LoVo (cell line): ENCODE data around the gene NXT1.
A peak's percentile ranks its signal among the peaks of the same experiment; 100 is the strongest.
"Not testable (repeated sequence)": the region's sequence is repeated elsewhere in the genome, so short reads cannot be mapped to it uniquely, and the experiment has no call there.

Experiments used
- DNase-seq: peaks from one replicate; pipeline ENCODE4 v3.0.0-alpha.2; 2016; ENCODE audit warnings: low spot score

NXT1 gene

DNA sequence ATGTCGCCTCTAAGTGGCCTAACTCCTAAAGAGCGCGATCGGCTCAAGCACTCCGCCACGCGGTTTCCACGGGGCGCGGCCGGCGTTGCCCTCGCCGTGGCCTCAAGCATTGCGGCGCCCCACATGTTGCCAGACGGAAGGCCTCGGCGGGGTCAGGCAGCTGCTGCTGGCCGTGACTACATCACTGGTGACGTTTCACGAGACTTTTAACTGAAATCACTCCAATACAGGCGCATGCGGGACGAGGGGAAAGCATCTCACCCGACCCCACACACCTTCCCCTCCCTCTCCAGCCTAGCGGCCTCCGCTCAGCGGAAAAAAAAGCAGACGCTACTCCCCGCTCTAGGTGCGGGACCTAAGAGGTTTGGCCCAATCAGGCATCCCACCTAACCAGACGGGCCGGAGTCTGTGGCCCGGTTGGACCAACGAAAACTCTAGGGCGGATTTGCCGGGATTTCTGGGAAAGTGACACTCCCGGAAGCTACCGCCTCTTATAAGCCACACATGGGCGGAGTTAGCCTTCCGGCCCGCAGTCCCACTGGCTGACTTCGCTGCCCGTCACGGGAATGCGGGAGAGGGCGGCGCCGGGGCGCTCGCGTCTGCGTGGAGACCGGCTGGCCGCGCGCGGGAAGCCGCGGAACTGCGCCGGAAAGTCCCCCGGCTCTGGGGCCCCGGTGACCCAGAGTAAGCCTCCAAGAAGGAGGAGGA, at the start of gene NXT1:
TSS of gene NXT1 (plus strand) at position 596 of the 708 bp plus-strand sequence. CDS start 3,251 bp downstream, outside the sequence.
- DNase-seq: peak; percentile 96

DNA sequence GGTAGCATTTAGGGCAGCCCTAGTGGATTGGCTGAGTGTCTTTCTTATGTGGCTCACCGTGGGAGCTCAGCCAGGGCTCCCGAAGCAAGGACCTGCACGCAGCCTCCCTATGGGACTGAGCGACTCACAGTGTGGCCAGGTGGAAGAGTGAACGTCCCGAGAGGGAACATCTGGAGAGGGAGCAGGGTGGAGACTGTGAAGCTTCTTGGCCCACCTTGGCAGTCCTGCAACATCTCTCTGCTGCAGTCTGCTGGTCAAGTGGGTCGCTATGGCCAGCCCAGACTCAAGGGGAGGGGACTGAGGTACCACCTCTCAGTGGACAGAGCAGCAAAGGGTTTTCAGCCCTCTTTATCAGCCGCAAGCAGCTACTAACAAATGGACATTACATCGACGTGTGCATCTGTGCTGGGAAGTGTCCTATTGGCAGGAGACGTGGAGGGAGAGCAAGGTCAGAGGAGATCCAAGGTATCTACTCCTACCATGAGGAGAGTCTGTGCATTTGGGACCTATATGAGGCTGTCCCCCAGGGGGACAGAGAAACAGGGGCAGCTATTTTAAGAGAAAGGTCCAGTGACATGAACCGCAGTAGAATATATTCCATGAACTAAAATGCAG, 49.0 kb upstream of the NXT1 start:
- no peak for DNase-seq

- DNase-seq: no peak
Observed at GRCh38 chr20:23302386-23302785, 48.2 kb upstream of the NXT1 start.

- no peak for DNase-seq
Observed at GRCh38 chr20:23302801-23303200, 47.8 kb upstream of the NXT1 start.

- DNase-seq: no peak
Observed at GRCh38 chr20:23303325-23304102, 47.1 kb upstream of the NXT1 start.

- DNase-seq: no peak
Observed at GRCh38 chr20:23304616-23305015, 46.0 kb upstream of the NXT1 start.

DNA sequence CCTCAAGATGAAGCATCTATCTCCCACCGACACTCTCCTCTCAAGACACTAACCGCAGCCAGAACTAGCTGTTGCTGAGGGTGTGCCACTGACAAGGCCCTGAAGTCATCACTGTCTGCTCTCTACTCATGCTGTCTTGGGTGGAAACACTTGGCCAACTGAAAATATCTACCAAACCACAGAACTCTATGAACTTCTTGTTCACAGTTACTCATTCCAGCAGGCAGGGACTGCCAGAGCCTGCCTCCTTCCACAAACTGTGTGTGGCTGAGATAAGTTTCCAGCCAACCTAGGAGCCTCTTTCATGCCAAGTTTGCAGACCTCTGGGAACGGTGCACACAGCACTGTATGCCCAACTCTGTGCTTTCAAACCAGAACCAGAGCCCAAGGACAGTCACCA, 45.5 kb upstream of the NXT1 start:
- DNase-seq: no peak

- DNase-seq: not testable (repeated sequence)
Observed at GRCh38 chr20:23307393-23307792, 43.2 kb upstream of the NXT1 start.

GRCh38 chr20:23308024-23308423, 42.6 kb upstream of the NXT1 start:
- no peak for DNase-seq

DNA sequence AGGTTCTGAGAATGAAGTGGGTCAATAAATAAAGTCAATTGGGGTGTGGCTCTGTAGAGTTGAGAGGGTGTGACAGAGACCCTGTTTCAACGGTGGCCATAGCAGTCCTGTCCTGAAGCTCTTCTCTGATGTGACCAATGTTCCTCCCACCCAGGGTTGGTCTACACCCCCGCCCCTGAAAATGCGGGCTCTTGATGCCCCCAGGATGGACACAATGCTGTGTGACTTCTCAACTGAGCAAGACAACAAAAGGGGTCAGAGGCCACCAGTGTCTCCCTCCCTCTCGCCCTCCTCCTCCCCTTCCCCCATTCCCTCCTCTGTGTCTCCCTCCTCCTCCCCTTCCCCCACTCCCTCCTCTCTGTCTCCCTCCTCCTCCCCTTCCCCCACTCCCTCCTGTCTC, 41.7 kb upstream of the NXT1 start:
- DNase-seq: no peak

DNA sequence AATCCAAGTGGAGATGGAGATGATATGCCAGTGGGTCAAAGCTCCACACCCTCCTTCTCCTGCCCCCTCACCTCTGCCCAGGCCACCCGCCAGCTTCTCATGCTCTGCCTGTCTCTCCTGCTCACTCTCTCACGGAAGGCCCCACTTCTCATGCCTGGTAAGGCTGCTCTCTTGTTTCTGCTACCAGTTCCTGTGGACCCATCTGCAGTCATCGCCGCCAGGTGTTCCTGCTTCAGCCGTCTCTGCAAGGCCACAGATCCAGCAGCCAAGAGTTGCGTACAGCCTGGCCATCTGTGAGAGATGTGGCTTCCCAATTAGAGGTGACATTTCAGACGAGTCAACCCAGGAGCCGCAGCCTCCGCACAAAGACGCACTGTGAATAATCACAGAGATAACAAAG, 40.8 kb upstream of the NXT1 start:
- DNase-seq: no peak

GRCh38 chr20:23311947-23312506, 38.6 kb upstream of the NXT1 start:
- no peak for DNase-seq

- DNase-seq: no peak
Observed at GRCh38 chr20:23313271-23313670, 37.3 kb upstream of the NXT1 start.

DNA sequence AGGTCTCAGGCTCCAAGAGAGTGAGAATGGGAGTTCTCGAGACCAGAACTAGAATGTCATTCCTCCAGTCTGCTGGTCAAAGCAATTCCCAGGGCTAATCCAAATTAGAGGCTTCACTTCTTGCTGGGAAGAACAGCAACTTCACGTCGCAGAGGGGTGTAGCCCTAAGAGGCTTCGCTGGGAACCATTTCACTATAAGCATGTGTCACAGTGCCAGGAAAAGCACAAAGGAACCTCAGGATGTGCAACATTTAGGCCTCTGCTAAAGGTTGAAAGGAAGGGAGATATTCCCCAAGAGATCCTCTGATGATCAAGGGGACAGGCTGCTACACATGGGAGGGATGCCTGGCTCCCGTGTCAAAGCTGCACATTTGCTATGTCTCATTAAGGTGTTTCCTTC, 35.9 kb upstream of the NXT1 start:
- no peak for DNase-seq

- DNase-seq: no peak
Observed at GRCh38 chr20:23315099-23315498, 35.5 kb upstream of the NXT1 start.

DNA sequence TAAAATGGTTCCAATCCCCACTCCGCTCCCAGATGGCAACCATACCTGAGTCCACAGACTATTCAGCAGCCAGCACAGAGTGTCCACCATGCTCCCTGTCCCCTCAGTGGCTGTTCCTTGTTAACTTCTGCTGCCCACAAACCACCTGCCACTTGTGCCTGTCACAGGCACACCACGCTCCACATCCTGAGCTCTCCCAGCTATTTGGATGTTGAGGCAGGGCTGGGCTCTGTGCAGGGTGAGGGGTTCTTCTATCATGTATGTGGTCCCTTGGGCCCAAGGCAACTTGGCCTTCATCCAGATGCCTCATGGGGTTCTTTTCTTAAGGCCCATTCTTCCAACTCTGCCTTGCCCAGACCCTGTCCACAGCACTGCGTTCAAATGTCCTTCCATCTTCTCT, 34.0 kb upstream of the NXT1 start:
- no peak for DNase-seq

DNA sequence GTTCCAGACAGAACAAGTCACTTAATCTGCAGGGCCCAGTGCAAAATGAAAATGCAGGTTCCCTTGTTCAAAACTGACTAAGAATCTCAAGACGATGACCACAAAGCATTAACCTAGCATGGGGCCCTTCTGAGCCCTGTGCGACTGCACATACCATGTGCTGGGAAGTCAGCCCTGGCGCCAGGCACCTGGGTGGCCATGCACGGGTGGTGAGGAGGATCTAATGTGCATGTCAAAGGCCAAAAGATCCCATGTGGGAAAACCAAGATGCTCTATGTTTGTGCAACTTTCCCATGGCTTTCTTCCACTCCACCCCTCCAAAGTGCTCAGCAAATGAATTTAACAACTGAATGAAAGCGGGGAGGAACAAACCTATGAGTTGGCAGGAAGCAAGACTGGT, 33.5 kb upstream of the NXT1 start:
- no peak for DNase-seq

DNA sequence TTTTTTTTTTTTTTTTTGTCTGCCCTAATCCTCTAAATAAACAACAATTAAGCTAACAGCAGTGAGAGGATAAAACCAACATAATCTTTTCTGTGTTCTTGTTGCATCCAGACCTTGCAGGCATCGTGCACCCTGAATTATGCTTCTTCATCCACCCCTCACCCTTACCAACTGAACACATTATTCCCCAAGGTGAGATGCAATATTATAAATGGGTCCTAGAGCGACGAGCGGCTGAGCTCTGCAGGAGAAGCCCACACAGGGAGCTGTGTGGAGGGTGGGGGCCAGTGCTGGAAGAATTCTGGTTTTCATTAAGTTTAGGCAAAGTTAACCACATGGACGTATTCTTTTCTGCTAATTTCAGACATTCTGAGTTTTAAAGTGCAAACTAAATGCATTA, 32.2 kb upstream of the NXT1 start:
- DNase-seq: no peak

- DNase-seq: peak; percentile 14
Observed at GRCh38 chr20:23320317-23320716, 30.3 kb upstream of the NXT1 start.

DNA sequence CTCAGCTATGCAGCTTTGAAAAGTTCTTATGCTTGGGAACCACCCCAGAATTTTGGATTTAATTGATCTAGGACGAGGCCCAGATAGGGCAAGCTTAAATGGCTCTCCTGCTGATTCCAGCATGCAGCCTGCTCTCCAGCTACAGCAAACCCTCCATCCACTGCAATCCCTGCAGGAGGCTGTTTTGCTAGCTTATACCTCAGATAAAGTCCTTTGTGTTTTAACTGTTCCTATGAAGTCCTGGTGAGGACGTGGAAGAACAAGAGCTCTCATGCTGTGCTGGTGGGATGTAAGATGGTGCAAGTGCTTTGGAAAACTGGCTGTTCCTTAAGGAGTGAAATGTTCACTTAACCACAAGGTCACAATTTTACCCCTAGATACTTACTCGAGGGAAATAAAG, 25.5 kb upstream of the NXT1 start:
- DNase-seq: no peak

GRCh38 chr20:23326774-23327173, 23.8 kb upstream of the NXT1 start:
- DNase-seq: no peak

GRCh38 chr20:23327617-23328333, 22.8 kb upstream of the NXT1 start:
- DNase-seq: no peak
